SU-DHL-6 (cell line): ENCODE results near the gene FXYD3.
A peak's percentile ranks its signal among the peaks of the same experiment; 100 is the strongest.

Experiments used
- H2AFZ ChIP-seq: fragments of 200-600 bp; sonication (generic); 2 replicates; pipeline ENCODE4 v1.6.1; 2014; ENCODE audit warnings: low read depth, mild to moderate bottlenecking, moderate library complexity, mixed read lengths, antibody characterized with exemption, low read length; ENCODE audit not compliant: severe bottlenecking
- H3F3A ChIP-seq: fragments of 200-600 bp; shearing (Covaris generic); 2 replicates; pipeline ENCODE4 v1.6.0; 2016; ENCODE audit warnings: antibody characterized with exemption, mild to moderate bottlenecking; ENCODE audit not compliant: insufficient read depth
- H3K27ac ChIP-seq: fragments of 200-600 bp; sonication (generic); 2 replicates; pipeline ENCODE4 v1.5.1; 2016; ENCODE audit warnings: low read depth, mild to moderate bottlenecking, low read length, moderate library complexity, mixed read lengths
- H3K27me3 ChIP-seq: fragments of 200-600 bp; sonication (generic), shearing (Covaris generic); 2 replicates; pipeline ENCODE4 v1.6.0; 2014; ENCODE audit warnings: mild to moderate bottlenecking, low read length
- H3K36me3 ChIP-seq: fragments of 200-600 bp; sonication (generic); 2 replicates; pipeline ENCODE4 v1.6.1; 2014; ENCODE audit warnings: mild to moderate bottlenecking, low read length, mixed read lengths
- H3K4me2 ChIP-seq: fragments of 300-600, 200-600 bp; shearing (Covaris generic), sonication (generic); 2 replicates; pipeline ENCODE4 v1.6.0; 2014; ENCODE audit warnings: low read length, low read depth, mild to moderate bottlenecking; ENCODE audit not compliant: poor library complexity, severe bottlenecking
- H3K4me3 ChIP-seq: fragments of 200-600 bp; sonication (generic); 2 replicates; pipeline ENCODE4 v1.5.1; 2014; ENCODE audit warnings: antibody characterized with exemption, low read length, mild to moderate bottlenecking, mixed read lengths; ENCODE audit not compliant: insufficient read depth, poor library complexity, severe bottlenecking
- H3K79me2 ChIP-seq: fragments of 200-600 bp; sonication (generic); 2 replicates; pipeline ENCODE4 v1.6.1; 2014; ENCODE audit warnings: mild to moderate bottlenecking, low read length, moderate library complexity; ENCODE audit not compliant: insufficient read depth
- H3K9ac ChIP-seq: fragments of 200-600 bp; sonication (generic); 2 replicates; pipeline ENCODE4 v1.7.0; 2014; ENCODE audit warnings: mild to moderate bottlenecking, low read length
- H3K9me2 ChIP-seq: fragments of 200-600 bp; sonication (generic); replicated peaks from 2 replicates; pipeline ENCODE4 v1.6.1; 2014; ENCODE audit warnings: low read length; ENCODE audit not compliant: insufficient read depth
- H3K9me3 ChIP-seq: fragments of 200-600 bp; sonication (generic); 2 replicates; pipeline ENCODE4 v1.6.1; 2014; ENCODE audit warnings: low read length, mixed read lengths; ENCODE audit not compliant: insufficient read depth
- H4K20me1 ChIP-seq: fragments of 200-600 bp; sonication (generic); 2 replicates; pipeline ENCODE4 v1.6.1; 2014; ENCODE audit warnings: low read depth, mild to moderate bottlenecking, antibody characterized with exemption, low read length, moderate library complexity, mixed read lengths
- EZH2phosphoT487 ChIP-seq: fragments of 200-600 bp; sonication (generic), shearing (Covaris generic); conservative IDR thresholded peaks from 2 replicates; pipeline ENCODE4 v1.6.1; 2018; ENCODE audit warnings: mild to moderate bottlenecking, antibody characterized with exemption, low read length, moderate library complexity, mixed read lengths
- TF ChIP-seq, protein P1 (sequence below): fragments of 200-600 bp; sonication (generic); IDR thresholded peaks from one replicate; pipeline ENCODE4 v1.5.1; 2017; ENCODE audit warnings: antibody characterized with exemption, mild to moderate bottlenecking, low read length, moderate library complexity; ENCODE audit not compliant: insufficient read depth, poor library complexity, severe bottlenecking

The FXYD3 gene

DNA sequence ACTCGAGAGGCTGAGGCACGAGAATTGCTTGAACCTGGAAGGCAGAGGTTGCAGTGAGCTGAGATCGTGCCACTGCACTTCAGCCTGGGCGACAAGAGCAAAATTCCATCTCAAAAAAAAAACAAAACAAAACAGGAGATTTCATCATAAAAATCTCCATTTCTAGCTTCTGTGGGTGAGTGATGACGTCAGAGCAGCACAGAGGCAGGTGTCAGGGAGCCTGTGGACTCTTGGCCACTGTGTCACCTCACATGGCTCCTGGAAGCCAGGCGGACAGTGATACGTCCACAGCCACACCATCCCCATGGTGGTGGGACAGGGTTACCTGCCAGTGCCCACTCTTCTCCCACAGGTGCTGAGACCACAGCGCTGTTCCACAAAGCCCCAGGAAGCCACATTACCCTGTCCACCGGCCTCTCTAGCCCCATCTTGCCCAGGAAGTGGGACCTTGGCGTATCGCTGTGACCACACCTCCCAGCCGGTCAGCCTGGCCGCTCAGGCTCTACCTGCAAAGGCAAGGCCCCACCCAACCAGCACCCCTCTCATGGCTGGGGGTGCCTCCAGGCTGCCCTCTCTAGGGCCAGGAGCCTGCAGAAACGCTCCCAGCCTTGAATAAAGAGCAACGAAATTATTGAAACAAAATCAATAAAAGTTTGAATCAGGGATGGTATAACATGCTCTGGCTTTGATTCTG is 2.5 kb upstream of the FXYD3 start:
- Histone ChIP-seq H3K4me3 (no peak overlapping the region), H3K79me2 (no peaks in the 10 kb centered on the region), H3K9ac (no peak overlapping the region), H3K9me3 (no peaks in the 10 kb centered on the region), H2AFZ (no peak overlapping the region), H4K20me1 (no peaks in the 10 kb centered on the region), H3K36me3 (no peaks in the 10 kb centered on the region), H3K4me2 (no peak overlapping the region), H3F3A (no peaks in the 10 kb centered on the region), H3K27me3 (no peaks in the 10 kb centered on the region), H3K27ac (no peak overlapping the region), H3K9me2 (no peaks in the 10 kb centered on the region)
- TF ChIP-seq, protein P1, sequence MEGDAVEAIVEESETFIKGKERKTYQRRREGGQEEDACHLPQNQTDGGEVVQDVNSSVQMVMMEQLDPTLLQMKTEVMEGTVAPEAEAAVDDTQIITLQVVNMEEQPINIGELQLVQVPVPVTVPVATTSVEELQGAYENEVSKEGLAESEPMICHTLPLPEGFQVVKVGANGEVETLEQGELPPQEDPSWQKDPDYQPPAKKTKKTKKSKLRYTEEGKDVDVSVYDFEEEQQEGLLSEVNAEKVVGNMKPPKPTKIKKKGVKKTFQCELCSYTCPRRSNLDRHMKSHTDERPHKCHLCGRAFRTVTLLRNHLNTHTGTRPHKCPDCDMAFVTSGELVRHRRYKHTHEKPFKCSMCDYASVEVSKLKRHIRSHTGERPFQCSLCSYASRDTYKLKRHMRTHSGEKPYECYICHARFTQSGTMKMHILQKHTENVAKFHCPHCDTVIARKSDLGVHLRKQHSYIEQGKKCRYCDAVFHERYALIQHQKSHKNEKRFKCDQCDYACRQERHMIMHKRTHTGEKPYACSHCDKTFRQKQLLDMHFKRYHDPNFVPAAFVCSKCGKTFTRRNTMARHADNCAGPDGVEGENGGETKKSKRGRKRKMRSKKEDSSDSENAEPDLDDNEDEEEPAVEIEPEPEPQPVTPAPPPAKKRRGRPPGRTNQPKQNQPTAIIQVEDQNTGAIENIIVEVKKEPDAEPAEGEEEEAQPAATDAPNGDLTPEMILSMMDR = no peak

DNA sequence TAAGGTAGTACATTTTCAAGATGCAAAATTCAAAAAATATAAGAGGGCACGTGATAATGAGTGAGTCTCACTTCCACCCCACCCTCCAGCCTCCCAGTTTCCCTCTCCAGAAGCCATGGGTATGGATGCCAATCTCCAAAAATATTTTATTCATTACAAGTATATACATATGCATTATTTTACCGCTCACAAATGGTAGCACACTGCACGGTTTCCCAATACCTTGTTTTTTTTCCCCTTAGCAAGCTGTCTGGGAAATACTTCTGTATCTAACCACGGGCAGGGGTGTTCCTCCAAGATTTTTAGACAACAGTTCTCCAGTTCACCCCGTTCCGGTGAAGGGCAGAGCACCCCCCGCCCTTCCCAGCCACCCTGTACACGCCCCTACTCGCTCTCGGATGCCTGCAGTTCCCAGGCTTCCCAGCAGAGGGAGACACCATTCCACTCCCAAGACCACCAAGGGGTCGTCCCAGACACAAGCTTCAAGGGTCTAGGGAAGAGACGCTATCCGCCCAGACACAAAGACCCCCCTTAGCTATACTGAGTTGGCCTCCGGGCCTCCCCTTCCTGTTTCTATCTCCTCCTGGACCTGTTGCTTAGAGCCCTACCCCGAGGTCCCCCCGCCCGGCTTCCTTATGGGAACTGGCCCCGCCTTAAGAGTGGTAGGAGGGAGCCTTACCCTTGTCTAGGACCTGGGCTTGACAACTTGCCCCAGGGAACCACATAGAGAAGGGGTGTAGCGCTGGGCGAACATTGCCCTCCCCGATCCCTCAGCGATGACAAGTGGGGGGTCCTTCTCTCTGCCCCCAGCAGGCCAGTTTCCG is 1.1 kb upstream of the FXYD3 start:
- peak overlapping the region; percentile 34 for H2AFZ ChIP-seq
- no peaks in the 10 kb centered on the region for H3K9me3 ChIP-seq
- H4K20me1 ChIP-seq = no peaks in the 10 kb centered on the region
- H3K9ac ChIP-seq = no peak overlapping the region
- no peak overlapping the region for H3K27ac ChIP-seq
- TF ChIP-seq, protein P1 = peak; percentile 97
- TF ChIP-seq EZH2phosphoT487 = no peak
- H3K9me2 ChIP-seq = no peaks in the 10 kb centered on the region
- H3F3A ChIP-seq = no peaks in the 10 kb centered on the region
- no peaks in the 10 kb centered on the region for H3K36me3 ChIP-seq
- H3K79me2 ChIP-seq = no peaks in the 10 kb centered on the region
- H3K27me3 ChIP-seq = no peaks in the 10 kb centered on the region
- H3K4me3 ChIP-seq = no peak overlapping the region
- peak overlapping the region; percentile 34 for H3K4me2 ChIP-seq

DNA sequence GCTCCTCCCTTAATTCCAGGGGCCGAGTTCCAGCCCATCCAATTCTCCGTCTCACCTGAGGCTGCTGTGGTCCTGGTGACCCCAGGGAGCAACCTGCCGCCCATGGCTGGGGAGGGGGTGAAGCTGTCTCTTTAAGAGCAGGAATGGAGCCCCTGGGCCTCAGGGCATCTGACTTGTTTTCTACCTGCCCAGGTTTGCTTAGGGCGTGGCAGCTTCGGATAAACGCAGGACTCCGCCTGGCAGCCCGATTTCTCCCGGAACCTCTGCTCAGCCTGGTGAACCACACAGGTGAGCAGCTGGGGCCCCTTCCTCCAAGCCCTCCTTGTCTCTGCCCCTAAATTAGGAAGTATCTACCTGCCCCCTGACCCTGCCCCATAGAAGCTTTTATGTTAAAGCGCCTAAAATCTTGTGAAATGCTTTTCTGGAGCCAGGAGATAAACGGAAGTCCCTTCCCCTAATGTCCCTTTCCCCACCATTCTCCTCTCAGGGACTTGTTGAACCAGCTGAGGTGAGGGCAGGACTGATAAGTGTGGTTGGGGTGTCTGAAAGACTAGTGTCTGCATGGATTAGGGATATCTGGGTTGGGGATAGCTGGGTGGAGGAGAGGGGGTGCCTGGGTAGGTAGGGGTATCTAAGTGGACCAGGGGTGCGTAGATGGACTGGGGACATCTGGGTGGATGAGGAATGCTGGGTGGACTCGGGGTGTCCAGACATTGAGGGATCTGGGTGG is 614 bp downstream of the FXYD3 start:
- TF ChIP-seq, protein P1 = no peak
- TF ChIP-seq EZH2phosphoT487 = no peak
- no peaks in the 10 kb centered on the region for H3K9me3 ChIP-seq
- no peak overlapping the region for H3K4me3 ChIP-seq
- H3K4me2 ChIP-seq = no peak overlapping the region
- no peaks in the 10 kb centered on the region for H4K20me1 ChIP-seq
- no peaks in the 10 kb centered on the region for H3K9me2 ChIP-seq
- H3K79me2 ChIP-seq = no peaks in the 10 kb centered on the region
- H3K27me3 ChIP-seq = no peaks in the 10 kb centered on the region
- no peaks in the 10 kb centered on the region for H3K36me3 ChIP-seq
- no peak overlapping the region for H2AFZ ChIP-seq
- no peaks in the 10 kb centered on the region for H3F3A ChIP-seq
- H3K27ac ChIP-seq = no peak overlapping the region
- no peak overlapping the region for H3K9ac ChIP-seq
